Mammary epithelial cell (primary cell): ENCODE measurements around the gene ARL8A.

ENCODE experiments used
- CTCF ChIP-seq, 2 donors: IDR thresholded peaks in 1 of 2; conservative IDR thresholded peaks in 1 of 2; 2 replicates each; pipeline ENCODE4 v1.5.1; 2011 to 2012; ENCODE audit warnings: inconsistent platforms in 2 of 2, low read length in 2 of 2, mild to moderate bottlenecking in 2 of 2, control low read depth in 1 of 2, low read depth in 1 of 2; ENCODE audit not compliant: insufficient read depth in 1 of 2; ENCODE audit errors: extremely low read depth in 1 of 2
- EZH2 ChIP-seq: IDR thresholded peaks from 2 replicates; pipeline ENCODE4 v1.6.1; 2012; ENCODE audit warnings: low read length, inconsistent platforms, borderline replicate concordance

DNA sequence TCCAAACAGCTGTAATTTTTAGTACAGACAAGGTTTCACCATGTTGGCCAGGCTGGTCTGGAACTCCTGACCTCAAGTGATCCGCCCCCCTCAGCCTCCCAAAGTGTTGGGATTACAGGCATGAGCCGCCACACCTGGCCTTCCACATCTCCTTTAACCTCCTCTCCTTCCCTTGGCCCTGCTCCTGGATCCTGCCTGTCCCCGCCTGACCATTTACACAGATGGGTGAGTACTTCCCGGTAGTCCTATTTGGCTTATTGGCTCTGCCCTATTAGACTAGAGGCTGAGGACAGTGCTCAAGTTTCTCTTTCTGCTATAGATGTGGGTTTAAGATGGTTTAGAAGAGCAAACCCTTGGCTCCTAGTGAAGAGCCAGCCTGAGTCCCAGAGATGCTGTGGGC, 8.7 kb upstream of the ARL8A start:
- TF ChIP-seq CTCF (conservative IDR thresholded peaks at IDR 0.05 in 1 of 2, IDR thresholded peaks at IDR 0.05 in 1 of 2; ENCODE audit: extremely low read depth in 1 of 2, insufficient read depth in 1 of 2, low read depth in 1 of 2, low read length in 2 of 2), result no peak
- no peak for TF ChIP-seq EZH2
